K562 (cell line): ENCODE measurements around the gene BPTF. TPM values are rescaled to one million over a fixed set of nuclear protein-coding genes. Genes with fewer than 3 reads are reported as not detected.
"Not testable (repeated sequence)": the region's sequence is repeated elsewhere in the genome, so short reads cannot be mapped to it uniquely, and the experiment has no call there.

Experiments
- ARID1B ChIP-seq: fragments of 450-650 bp; IDR thresholded peaks from 2 replicates; pipeline ENCODE4 v1.6.1; 2016; ENCODE audit warnings: antibody characterized with exemption, mild to moderate bottlenecking, inconsistent platforms
- GATAD2A ChIP-seq: fragments of 450-650 bp; IDR thresholded peaks from 2 replicates; pipeline ENCODE4 v1.6.1; 2017
- MTA1 ChIP-seq: fragments of 450-650 bp; IDR thresholded peaks from 2 replicates; pipeline ENCODE4 v1.6.1; 2017; ENCODE audit warnings: borderline replicate concordance
- POLR2B ChIP-seq: fragments of 450-650 bp; IDR thresholded peaks from 2 replicates; pipeline ENCODE4 v1.6.1; 2018; ENCODE audit warnings: low read depth; ENCODE audit not compliant: partially characterized antibody
- ZBTB40 ChIP-seq, 2 experiments: fragments of 450-650 bp in 1 of 2; sonication (generic) in 1 of 2; formaldehyde crosslinking in 1 of 2; IDR thresholded peaks; 2 replicates each; pipeline versions ENCODE4 v1.7.1 to v1.9.0; 2016 to 2022; ENCODE audit warnings: inconsistent platforms in 1 of 2, mild to moderate bottlenecking in 1 of 2, missing genetic modification reagents in 1 of 2
- ZFX ChIP-seq: sonication (generic); formaldehyde crosslinking; IDR thresholded peaks from 2 replicates; pipeline ENCODE4 v1.8.0; 2022; ENCODE audit warnings: mild to moderate bottlenecking, missing genetic modification reagents, moderate library complexity
- ZNF740 ChIP-seq, 3 experiments: fragments of 200-800 bp in 1 of 3; sonication (Bioruptor generic) in 1 of 3; sonication (generic) in 1 of 3; formaldehyde crosslinking in 1 of 3; IDR thresholded peaks; 2 replicates each; pipeline versions ENCODE4 v1.6.1 to v1.8.0; 2016 to 2022; ENCODE audit warnings: mild to moderate bottlenecking in 2 of 3, missing compliant biosample characterization in 2 of 3, missing genetic modification characterization in 2 of 3, missing genetic modification reagents in 1 of 3
- polyA plus RNA-seq, 8 experiments: library from polyadenylated mRNA; depleted of rRNA in 4 of 8; stranded (reverse) in 5 of 8; unstranded in 3 of 8; fragments of >200 nt; fragmentation: Nextera tagmentation in 2 of 8; fragmentation: Illumina TruSeq in 1 of 8; extraction: Ambion mirVana in 2 of 8; extraction: Trizol in 1 of 8; gene quantifications; 2 replicates each; pipeline versions ENCODE4 v1.2.1 to v1.2.3, GENCODE V29; 2011 to 2014; ENCODE audit warnings: inconsistent platforms in 1 of 8, missing spikeins in 1 of 8
- total RNA-seq, 7 experiments: library from RNA; depleted of rRNA in 6 of 7; stranded (reverse); fragments of >200 nt in 6 of 7; fragmentation: Illumina TruSeq in 2 of 7; extraction: Trizol in 2 of 7; gene quantifications; 2 replicates each; pipeline versions ENCODE4 v1.2.1 to v1.2.3, GENCODE V29; 2011 to 2021; ENCODE audit warnings: low replicate concordance in 1 of 7
- TF ChIP-seq, protein P1 (sequence below): fragments of 450-650 bp; IDR thresholded peaks from 2 replicates; pipeline ENCODE4 v1.6.1; 2016

The BPTF gene
- total and polyA plus RNA-seq, 9 of the 15 experiments (the other 6 are each of a cell fraction or from before 2014, with no cell fraction given) = 12.5 to 52.1 (median 26.9) TPM

- not testable (repeated sequence) for TF ChIP-seq ZBTB40 (IDR thresholded peaks at IDR 0.05)
- TF ChIP-seq ZBTB40 (CRISPR knock-in tag; IDR thresholded peaks at IDR 0.05) = 0 out of 2 replicates have a peak, but pooled peaks have one; percentile 18
- 0 out of 2 replicates have a peak, but pooled peaks have one; percentile 9 for TF ChIP-seq ARID1B
- TF ChIP-seq GATAD2A = peak; percentile 56; the same call in 1 of the 2 replicates
- peak; percentile 36 for TF ChIP-seq POLR2B
- TF ChIP-seq, protein P1, sequence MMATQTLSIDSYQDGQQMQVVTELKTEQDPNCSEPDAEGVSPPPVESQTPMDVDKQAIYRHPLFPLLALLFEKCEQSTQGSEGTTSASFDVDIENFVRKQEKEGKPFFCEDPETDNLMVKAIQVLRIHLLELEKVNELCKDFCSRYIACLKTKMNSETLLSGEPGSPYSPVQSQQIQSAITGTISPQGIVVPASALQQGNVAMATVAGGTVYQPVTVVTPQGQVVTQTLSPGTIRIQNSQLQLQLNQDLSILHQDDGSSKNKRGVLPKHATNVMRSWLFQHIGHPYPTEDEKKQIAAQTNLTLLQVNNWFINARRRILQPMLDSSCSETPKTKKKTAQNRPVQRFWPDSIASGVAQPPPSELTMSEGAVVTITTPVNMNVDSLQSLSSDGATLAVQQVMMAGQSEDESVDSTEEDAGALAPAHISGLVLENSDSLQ = peak; percentile 26; the same call in 1 of the 2 replicates
- TF ChIP-seq ZNF740 (CRISPR knock-in tag; IDR thresholded peaks at IDR 0.05) = peak; percentile 20; the same call in 1 of the 2 replicates
- peak in 1 of 2 experiments; percentile 95; a peak in 2 of 4 replicates for TF ChIP-seq ZNF740 (tag; IDR thresholded peaks at IDR 0.05)
- 0 out of 2 replicates have a peak, but pooled peaks have one; percentile 1 for TF ChIP-seq ZFX (CRISPR knock-in tag)
- peak; percentile 63; the same call in 1 of the 2 replicates for TF ChIP-seq MTA1
Measured at GRCh38 chr17:67825627-67826601, 611 bp downstream of the BPTF start (continued).
